T-cell (primary cell): ENCODE results near the gene PCGF1. TPM values are rescaled to one million over a fixed set of nuclear protein-coding genes. Genes with fewer than 3 reads are reported as not detected.

Experiments used
- ATAC-seq, 4 experiments: fragments of 200-7000 bp in 3 of 4; fragments of 150-1000 bp in 1 of 4; cut with Tn5 transposase; replicated peaks in 1 of 4; 1 replicate in 3 of 4; 2 replicates in 1 of 4; pipeline ENCODE4 v1.10.0; 2021; ENCODE audit warnings: moderate library complexity in 3 of 4, mild to moderate bottlenecking in 2 of 4, moderate number of reproducible peaks in 1 of 4
- CTCF ChIA-PET, 2 donors: fragments of 300-600 bp; sonication (Branson Sonifier 250); formaldehyde crosslinking; loops; one replicate each; lab custom pipeline; 2022; ENCODE audit warnings: antibody characterized with exemption in 2 of 2; lab: Charles Lee
- POLR2A ChIA-PET, 2 donors: fragments of 300-600 bp; sonication (Branson Sonifier 250); formaldehyde crosslinking; loops; one replicate each; lab custom pipeline; 2022; ENCODE audit warnings: antibody characterized with exemption in 2 of 2; lab: Charles Lee
- DNase-seq, 35 experiments: peaks; one replicate each; pipeline versions ENCODE4 v3.0.0 to v3.0.0-alpha.2; 2013 to 2023
- H3K27ac ChIP-seq: one replicate; pipeline ENCODE4 v1.5.1; 2013; ENCODE audit warnings: low read length
- H3K27me3 ChIP-seq, 2 experiments: replicated peaks in 1 of 2; 1 replicate in 1 of 2; 2 replicates in 1 of 2; pipeline versions ENCODE4 v1.6.1 to v1.7.0; 2013; ENCODE audit warnings: low read length in 1 of 2, mixed read lengths in 1 of 2; ENCODE audit not compliant: control insufficient read depth in 2 of 2, insufficient read depth in 2 of 2; ENCODE audit errors: extremely low read depth in 1 of 2
- H3K36me3 ChIP-seq, 2 donors: 1 replicate in 1 of 2; 2 replicates in 1 of 2; pipeline versions ENCODE4 v1.6.1 to v1.7.0; 2013; ENCODE audit warnings: low read length in 1 of 2; ENCODE audit not compliant: control insufficient read depth in 2 of 2, insufficient read depth in 1 of 2; ENCODE audit errors: extremely low read depth in 1 of 2
- H3K4me1 ChIP-seq, 2 experiments: 1 replicate in 1 of 2; 2 replicates in 1 of 2; pipeline versions ENCODE4 v1.6.1 to v1.7.0; 2013; ENCODE audit warnings: low read length in 2 of 2, mixed read lengths in 1 of 2; ENCODE audit not compliant: insufficient read depth in 2 of 2, control insufficient read depth in 1 of 2; ENCODE audit errors: extremely low read depth in 1 of 2
- H3K4me3 ChIP-seq, 2 donors: 1 replicate in 1 of 2; 2 replicates in 1 of 2; pipeline versions ENCODE4 v1.5.1 to v1.7.0; 2013; ENCODE audit warnings: mild to moderate bottlenecking in 2 of 2, low read length in 1 of 2, moderate library complexity in 1 of 2; ENCODE audit not compliant: control insufficient read depth in 1 of 2; ENCODE audit errors: extremely low read depth in 1 of 2
- H3K9me3 ChIP-seq: 2 replicates; pipeline ENCODE4 v1.7.0; 2013
- H3K27ac Mint-ChIP-seq, 2 donors: one replicate each; pipeline ENCODE4 v1.8.0; 2020 to 2021; ENCODE audit warnings: mild to moderate bottlenecking in 2 of 2, mixed read lengths in 2 of 2
- H3K27me3 Mint-ChIP-seq, 2 donors: one replicate each; pipeline ENCODE4 v1.8.0; 2021 to 2022; ENCODE audit warnings: mixed read lengths in 2 of 2
- H3K36me3 Mint-ChIP-seq: one replicate; pipeline ENCODE4 v1.8.0; 2021; ENCODE audit warnings: mixed read lengths
- H3K4me1 Mint-ChIP-seq, 3 donors: one replicate each; pipeline ENCODE4 v1.8.0; 2020 to 2022; ENCODE audit warnings: mixed read lengths in 3 of 3, mild to moderate bottlenecking in 1 of 3
- H3K4me3 Mint-ChIP-seq, 3 donors: one replicate each; pipeline ENCODE4 v1.8.0; 2020 to 2022; ENCODE audit warnings: mild to moderate bottlenecking in 3 of 3, mixed read lengths in 3 of 3, moderate library complexity in 3 of 3
- H3K9me3 Mint-ChIP-seq, 3 donors: one replicate each; pipeline ENCODE4 v1.8.0; 2020 to 2022; ENCODE audit warnings: mixed read lengths in 3 of 3
- WGBS: methylation state at CpG from one replicate; pipeline ENCODE4 v1.1.5; 2013; ENCODE audit warnings: missing lambda C conversion rate; ENCODE audit not compliant: insufficient coverage; 5-methylcytosine and 5-hydroxymethylcytosine counted together
- total RNA-seq, 35 experiments: library from RNA in 6 of 35; stranded (reverse) in 6 of 35; fragments of 120-200 nt in 1 of 35; gene quantifications; one replicate each; pipeline versions ENCODE4 v1.2.1 to v1.2.4 and lab custom pipeline; 2013 to 2026

Gene PCGF1
- total RNA-seq, 5 donors from 2014 or later (not counting 1 experiment from before 2014, with no cell fraction given): 17.6 to 34.3 (median 28.0) TPM

GRCh38 chr2:74548900-74549826 is 41.7 kb upstream of the PCGF1 start:
- Mint-ChIP-seq H3K4me3 (peak overlapping the region; percentile 53 to 78 (median 55)), H3K36me3 (no peaks in the 10 kb centered on the region), H3K27ac (no peak overlapping the region), H3K9me3 (no peaks in the 10 kb centered on the region), H3K27me3 (peaks cover 45 to 50% of the 10 kb centered on the region in 2 donors), H3K4me1 (peaks cover 10 to 16% (median 15%) of the 10 kb centered on the region in 3 donors)
- H3K9me3 ChIP-seq: no peaks in the 10 kb centered on the region
- DNase-seq: no peak
- H3K4me3 ChIP-seq: peak overlapping the region; percentile 40 to 62
- peaks cover 0 to 43% of the 10 kb centered on the region in 2 experiments for H3K27me3 ChIP-seq
- H3K4me1 ChIP-seq: peaks cover 2 to 23% of the 10 kb centered on the region in 2 experiments
- peak in 3 of 4 experiments; percentile 24 to 47 (median 39) for ATAC-seq
- no peaks in the 10 kb centered on the region for H3K36me3 ChIP-seq
- H3K27ac ChIP-seq: no peak overlapping the region
- 6% methylated on average over 85 of the region's 85 CpGs for WGBS
- POLR2A ChIA-PET: no interaction called here
- CTCF ChIA-PET: no interaction called here

DNA sequence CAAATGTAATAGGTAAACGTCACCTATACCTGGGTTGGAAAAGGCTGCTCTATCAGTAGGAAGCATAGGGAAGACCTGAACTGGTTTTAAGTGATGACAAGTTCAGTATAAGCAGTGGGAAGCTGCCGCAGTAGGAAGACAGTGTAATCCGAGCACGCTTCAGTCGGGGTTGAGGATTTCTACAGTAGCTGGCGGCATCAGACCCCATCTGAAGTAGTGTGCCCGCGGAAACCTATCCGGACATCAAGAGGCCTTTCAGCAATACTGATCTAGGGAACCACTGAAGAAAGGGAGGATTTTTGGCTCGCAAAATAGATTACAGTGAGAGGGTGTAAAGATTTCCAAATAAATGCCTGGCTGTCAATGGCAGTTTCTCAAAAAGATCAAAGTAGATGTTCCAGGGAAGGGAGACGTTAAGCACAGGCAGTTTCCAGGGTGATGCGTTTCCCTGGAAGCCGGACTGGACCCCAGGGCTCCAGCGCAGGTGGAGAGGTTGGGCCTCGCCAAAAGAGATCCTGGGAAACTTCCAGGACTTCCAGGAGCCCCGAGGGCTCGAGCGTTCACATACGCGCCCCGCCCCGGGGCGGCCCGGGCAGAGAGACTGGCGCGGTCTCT is 40.9 kb upstream of the PCGF1 start:
- H3K27ac ChIP-seq: no peak overlapping the region
- no peak for ATAC-seq
- Mint-ChIP-seq H3K4me1 (peaks cover 10 to 14% (median 11%) of the 10 kb centered on the region in 3 donors), H3K36me3 (no peaks in the 10 kb centered on the region), H3K9me3 (no peaks in the 10 kb centered on the region), H3K27me3 (peaks cover 47 to 50% of the 10 kb centered on the region in 2 donors), H3K4me3 (peak overlapping the region; percentile 58 to 78 (median 65)), H3K27ac (peak overlapping the region in 1 of 2 donors; percentile 47)
- peaks cover 0 to 40% of the 10 kb centered on the region in 2 experiments for H3K27me3 ChIP-seq
- WGBS: 36% methylated on average over 26 of the region's 26 CpGs
- H3K4me3 ChIP-seq: peak overlapping the region in 1 of 2 donors; percentile 62
- peaks cover 2 to 15% of the 10 kb centered on the region in 2 experiments for H3K4me1 ChIP-seq
- ChIA-PET CTCF (no interaction called here), POLR2A (no interaction called here)
- no peaks in the 10 kb centered on the region for H3K9me3 ChIP-seq
- H3K36me3 ChIP-seq: no peaks in the 10 kb centered on the region
- no peak for DNase-seq

- no peak overlapping the region for H3K27ac Mint-ChIP-seq
- POLR2A ChIA-PET: no interaction called here
- Histone ChIP-seq H3K27me3 (peaks cover 0 to 43% of the 10 kb centered on the region in 2 experiments), H3K9me3 (no peaks in the 10 kb centered on the region), H3K36me3 (no peaks in the 10 kb centered on the region), H3K4me1 (peaks cover 2 to 12% of the 10 kb centered on the region in 2 experiments), H3K4me3 (no peak overlapping the region), H3K27ac (no peak overlapping the region)
- H3K9me3 Mint-ChIP-seq: no peaks in the 10 kb centered on the region
- H3K4me3 Mint-ChIP-seq: no peak overlapping the region
- H3K36me3 Mint-ChIP-seq: no peaks in the 10 kb centered on the region
- H3K27me3 Mint-ChIP-seq: peaks cover 53 to 55% of the 10 kb centered on the region in 2 donors
- WGBS: 100% methylated on average over 1 of the region's 3 CpGs
- DNase-seq (no peak), ATAC-seq (no peak)
- H3K4me1 Mint-ChIP-seq: peaks cover 10% of the 10 kb centered on the region in 3 donors
- CTCF ChIA-PET: no interaction called here
Observed at GRCh38 chr2:74546004-74546403, 38.5 kb upstream of the PCGF1 start.

- CTCF ChIA-PET: no interaction called here
- WGBS: 68% methylated on average over 3 of the region's 3 CpGs
Observed at GRCh38 chr2:74544634-74545033, 37.1 kb upstream of the PCGF1 start.

DNA sequence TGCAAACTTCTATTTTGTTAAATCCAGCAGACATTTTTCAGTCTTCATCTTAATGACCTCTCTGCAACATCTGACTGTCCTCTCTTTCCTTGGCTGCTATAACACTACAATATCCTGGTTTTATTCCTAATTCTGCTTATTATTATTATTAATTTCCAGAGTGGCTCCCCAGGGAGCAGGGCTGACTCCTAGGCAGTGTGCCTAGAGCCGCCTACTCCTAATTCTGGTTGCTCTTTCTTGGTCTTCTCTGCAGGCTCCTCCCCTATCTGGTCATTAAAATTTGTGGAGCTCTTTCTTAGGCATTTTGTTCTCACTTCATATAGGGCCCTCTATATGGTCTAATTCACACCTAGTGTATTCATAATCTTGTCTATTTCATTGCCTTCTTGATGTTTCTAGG is 35.5 kb upstream of the PCGF1 start:
- no peak overlapping the region for H3K27ac Mint-ChIP-seq
- ChIA-PET POLR2A (no interaction called here), CTCF (no interaction called here)
- no peak overlapping the region for H3K4me3 Mint-ChIP-seq
- Histone ChIP-seq H3K4me1 (no peaks in the 10 kb centered on the region), H3K36me3 (no peaks in the 10 kb centered on the region), H3K4me3 (no peak overlapping the region), H3K27ac (no peak overlapping the region), H3K27me3 (peaks cover 0 to 41% of the 10 kb centered on the region in 2 experiments), H3K9me3 (no peaks in the 10 kb centered on the region)
- no peak for ATAC-seq
- WGBS: no CpG with 5 or more reads among the region's 1 CpG
- no peaks in the 10 kb centered on the region for H3K9me3 Mint-ChIP-seq
- peaks cover 45 to 54% of the 10 kb centered on the region in 2 donors for H3K27me3 Mint-ChIP-seq
- no peak for DNase-seq
- no peaks in the 10 kb centered on the region for H3K36me3 Mint-ChIP-seq
- H3K4me1 Mint-ChIP-seq: no peaks in the 10 kb centered on the region

More at GRCh38 chr2:74544634-74545033, 37.1 kb upstream of the PCGF1 start:
- Mint-ChIP-seq H3K27ac (no peak overlapping the region), H3K9me3 (no peaks in the 10 kb centered on the region), H3K4me3 (no peak overlapping the region), H3K4me1 (peaks cover 9 to 10% (median 10%) of the 10 kb centered on the region in 3 donors), H3K36me3 (no peaks in the 10 kb centered on the region), H3K27me3 (peaks cover 48 to 49% of the 10 kb centered on the region in 2 donors)
- H3K4me1 ChIP-seq: peaks cover 2 to 12% of the 10 kb centered on the region in 2 experiments
- POLR2A ChIA-PET: no interaction called here
- H3K36me3 ChIP-seq: no peaks in the 10 kb centered on the region
- H3K9me3 ChIP-seq: no peaks in the 10 kb centered on the region
- no peak overlapping the region for H3K4me3 ChIP-seq
- H3K27ac ChIP-seq: no peak overlapping the region
- ATAC-seq: peak in 2 of 4 experiments; percentile 42
- DNase-seq: peak in 1 of 35 experiments; percentile 46
- peaks cover 0 to 45% of the 10 kb centered on the region in 2 experiments for H3K27me3 ChIP-seq

GRCh38 chr2:74540291-74540690 is 32.8 kb upstream of the PCGF1 start:
- peaks cover 29 to 46% of the 10 kb centered on the region in 2 donors for H3K27me3 Mint-ChIP-seq
- no peaks in the 10 kb centered on the region for H3K36me3 ChIP-seq
- no peak overlapping the region for H3K27ac ChIP-seq
- H3K27ac Mint-ChIP-seq: no peak overlapping the region
- no peak overlapping the region for H3K4me3 ChIP-seq
- ATAC-seq (no peak), DNase-seq (no peak)
- H3K27me3 ChIP-seq: peaks cover 0 to 48% of the 10 kb centered on the region in 2 experiments
- 80% methylated on average over 5 of the region's 5 CpGs for WGBS
- no peaks in the 10 kb centered on the region for H3K9me3 ChIP-seq
- no peaks in the 10 kb centered on the region for H3K9me3 Mint-ChIP-seq
- no peaks in the 10 kb centered on the region for H3K36me3 Mint-ChIP-seq
- no peaks in the 10 kb centered on the region for H3K4me1 ChIP-seq
- CTCF ChIA-PET: no interaction called here
- H3K4me3 Mint-ChIP-seq: no peak overlapping the region
- no peaks in the 10 kb centered on the region for H3K4me1 Mint-ChIP-seq
- POLR2A ChIA-PET: no interaction called here
